Measurements from ENCODE around the gene PPP2R5D. TPM values are rescaled to one million over a fixed set of nuclear protein-coding genes. Genes with fewer than 3 reads are reported as not detected.

The PPP2R5D gene
- 14.2 and 30.0 TPM in 2 replicates for polyA plus RNA-seq

GRCh38 chr6:42984001-42984923 lies at the start of gene PPP2R5D:
Gene PPP2R5D, plus strand, starts transcription at chr6:42984570. Its CDS starts 108 bp downstream, at chr6:42984678.

GRCh38 chr6:42960243-42961019 lies 23.9 kb upstream of the PPP2R5D start, which contains the start of gene GNMT:
Gene GNMT, plus strand, starts transcription at chr6:42960754. Its CDS starts 14 bp downstream, at chr6:42960768.

GRCh38 chr6:42978839-42979522 lies 5.4 kb upstream of the PPP2R5D start, which contains the start of gene PEX6:
Gene PEX6, minus strand, starts transcription at chr6:42979181. Its CDS starts 31 bp downstream, at chr6:42979150.

GRCh38 chr6:43013843-43014433 lies 29.6 kb downstream of the PPP2R5D start, which contains the start of the genes KLHDC3 and MEA1:
Gene KLHDC3, plus strand, starts transcription at chr6:43014249. Its CDS starts 2,944 bp downstream, at chr6:43017193.
Gene MEA1, minus strand, starts transcription at chr6:43013946. Its CDS starts 133 bp downstream, at chr6:43013813.

GRCh38 chr6:43021270-43022047 lies 37.1 kb downstream of the PPP2R5D start, which contains the start of gene RRP36:
Gene RRP36, plus strand, starts transcription at chr6:43021623. Its CDS starts 32 bp downstream, at chr6:43021655.

GRCh38 chr6:43053545-43054205 lies 69.3 kb downstream of the PPP2R5D start, which contains the start of gene CUL7:
Gene CUL7, minus strand, starts transcription at chr6:43053851. Its CDS starts 1,063 bp downstream, at chr6:43052788.

GRCh38 chr6:43059168-43060033 lies 75.0 kb downstream of the PPP2R5D start, which contains the start of the genes KLC4 and MRPL2:
Gene KLC4, plus strand, starts transcription at chr6:43059631. Its CDS starts 1,705 bp downstream, at chr6:43061336.
Gene MRPL2, minus strand, starts transcription at chr6:43059434. Its CDS starts 53 bp downstream, at chr6:43059381.

Other genes with a start within 250 kb of the PPP2R5D start
- gene TBCC, start 238.5 kb upstream of the PPP2R5D start, polyA plus RNA-seq: 10.3 and 11.3 TPM in 2 replicates
- gene BICRAL, start 202.5 kb upstream of the PPP2R5D start, polyA plus RNA-seq: 6.3 and 7.1 TPM in 2 replicates
- gene RPL7L1, start 105.0 kb upstream of the PPP2R5D start, polyA plus RNA-seq: 59.4 and 89.5 TPM in 2 replicates
- gene PTCRA, start 68.5 kb upstream of the PPP2R5D start, polyA plus RNA-seq: not detected in 2 replicates
- gene CNPY3, start 55.1 kb upstream of the PPP2R5D start, polyA plus RNA-seq: 10.8 and 13.8 TPM in 2 replicates
- 0.85 TPM in 1 of 2 replicates, not detected in the other for gene GNMT, start 23.8 kb upstream of the PPP2R5D start, polyA plus RNA-seq
- 1.8 and 3.6 TPM in 2 replicates for gene PEX6, start 5.4 kb upstream of the PPP2R5D start, polyA plus RNA-seq
- 163 and 191 TPM in 2 replicates for gene MEA1, start 29.4 kb downstream of the PPP2R5D start, polyA plus RNA-seq
- gene KLHDC3, start 29.7 kb downstream of the PPP2R5D start, polyA plus RNA-seq: 23.8 and 31.7 TPM in 2 replicates
- 26.2 and 30.9 TPM in 2 replicates for gene RRP36, start 37.1 kb downstream of the PPP2R5D start, polyA plus RNA-seq
- 0.74 and 2.5 TPM in 2 replicates for gene CUL7, start 69.3 kb downstream of the PPP2R5D start, polyA plus RNA-seq
- 48.1 and 61.6 TPM in 2 replicates for gene MRPL2, start 74.9 kb downstream of the PPP2R5D start, polyA plus RNA-seq
- gene KLC4, start 75.1 kb downstream of the PPP2R5D start, polyA plus RNA-seq: 7.8 and 17.5 TPM in 2 replicates
- not detected in 2 replicates for gene PTK7, start 91.7 kb downstream of the PPP2R5D start, polyA plus RNA-seq
- gene SRF, start 186.7 kb downstream of the PPP2R5D start, polyA plus RNA-seq: 0.74 and 0.99 TPM in 2 replicates
- 2.7 and 5.5 TPM in 2 replicates for gene CUL9, start 197.6 kb downstream of the PPP2R5D start, polyA plus RNA-seq
- gene DNPH1, start 244.9 kb downstream of the PPP2R5D start, polyA plus RNA-seq: 8.7 and 9.2 TPM in 2 replicates

All from Purkinje cell (primary cell).